ENCODE data around the gene ZNF614. TPM values are rescaled to one million over a fixed set of nuclear protein-coding genes. Genes with fewer than 3 reads are reported as not detected.

The ZNF614 gene
- polyA plus RNA-seq, 2 of the 4 experiments (the other 2 are of a cell fraction), result 3.6 to 10.0 TPM

GRCh38 chr19:52039169-52039568 lies 11.0 kb upstream of the ZNF614 start:
- WGBS (ENCODE audit: missing lambda C conversion rate), result 84% methylated on average over 4 of the region's 4 CpGs
- H3K27ac ChIP-seq, result no peak overlapping the region
- ChIA-PET POLR2A (no interaction called here), CTCF (no interaction called here)
- H3K9me3 ChIP-seq, result peaks cover 88% of the 10 kb centered on the region
- TF ChIP-seq TP53 (CRISPR knock-in tag; IDR thresholded peaks at IDR 0.05) (no peak), RNF2 (IDR thresholded peaks at IDR 0.05; ENCODE audit: borderline replicate concordance, low read depth) (no peak), FOXS1 (CRISPR knock-in tag; IDR thresholded peaks at IDR 0.05) (no peak), CHD2 (IDR thresholded peaks at IDR 0.05; ENCODE audit: low read length, partially characterized antibody) (no peak), EHF (CRISPR knock-in tag; IDR thresholded peaks at IDR 0.05) (no peak), HOXA7 (CRISPR knock-in tag; IDR thresholded peaks at IDR 0.05) (no peak), ZSCAN20 (CRISPR knock-in tag; IDR thresholded peaks at IDR 0.05) (no peak), BCL3 (IDR thresholded peaks at IDR 0.05) (no peak), SMC3 (IDR thresholded peaks at IDR 0.05) (no peak), CBX8 (IDR thresholded peaks at IDR 0.05) (no peak), HOXB5 (CRISPR knock-in tag; IDR thresholded peaks at IDR 0.05) (no peak), FOSB (CRISPR knock-in tag; IDR thresholded peaks at IDR 0.05) (no peak), ESRRA (IDR thresholded peaks at IDR 0.05; ENCODE audit: borderline replicate concordance, low read length) (no peak), ATOH8 (CRISPR knock-in tag; IDR thresholded peaks at IDR 0.05; ENCODE audit: low read depth) (no peak)
- TF ChIP-seq, protein P1, sequence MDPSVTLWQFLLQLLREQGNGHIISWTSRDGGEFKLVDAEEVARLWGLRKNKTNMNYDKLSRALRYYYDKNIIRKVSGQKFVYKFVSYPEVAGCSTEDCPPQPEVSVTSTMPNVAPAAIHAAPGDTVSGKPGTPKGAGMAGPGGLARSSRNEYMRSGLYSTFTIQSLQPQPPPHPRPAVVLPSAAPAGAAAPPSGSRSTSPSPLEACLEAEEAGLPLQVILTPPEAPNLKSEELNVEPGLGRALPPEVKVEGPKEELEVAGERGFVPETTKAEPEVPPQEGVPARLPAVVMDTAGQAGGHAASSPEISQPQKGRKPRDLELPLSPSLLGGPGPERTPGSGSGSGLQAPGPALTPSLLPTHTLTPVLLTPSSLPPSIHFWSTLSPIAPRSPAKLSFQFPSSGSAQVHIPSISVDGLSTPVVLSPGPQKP (IDR thresholded peaks at IDR 0.05; ENCODE audit: low read depth, low read length), result no peak
- DNase-seq (ENCODE audit: low read depth in 1 of 2, low spot score in 1 of 2) (no peak), FAIRE-seq (no peak), ATAC-seq (no peak)
- no peak overlapping the region for H3K4me2 ChIP-seq
- no peak overlapping the region for H3K4me3 ChIP-seq
- H3K4me1 ChIP-seq, result no peaks in the 10 kb centered on the region

GRCh38 chr19:52034051-52034728 lies 6.0 kb upstream of the ZNF614 start:
- 91% methylated on average over 12 of the region's 12 CpGs for WGBS (ENCODE audit: missing lambda C conversion rate)
- FAIRE-seq, result no peak
- ChIA-PET POLR2A (no interaction called here), CTCF (no interaction called here)
- peaks cover 100% of the 10 kb centered on the region for H3K9me3 ChIP-seq
- no peaks in the 10 kb centered on the region for H3K4me1 ChIP-seq
- TF ChIP-seq GATA3 (IDR thresholded peaks at IDR 0.05; ENCODE audit: borderline replicate concordance) (peak; percentile 40; the same call in 1 of the 2 replicates), HEYL (CRISPR knock-in tag; IDR thresholded peaks at IDR 0.05) (no peak), POLR2A (IDR thresholded peaks at IDR 0.05; ENCODE audit: low read length) (no peak), ZSCAN20 (CRISPR knock-in tag; IDR thresholded peaks at IDR 0.05) (no peak), ESRRA (IDR thresholded peaks at IDR 0.05; ENCODE audit: borderline replicate concordance, low read length) (no peak)
- TF ChIP-seq, protein P2, sequence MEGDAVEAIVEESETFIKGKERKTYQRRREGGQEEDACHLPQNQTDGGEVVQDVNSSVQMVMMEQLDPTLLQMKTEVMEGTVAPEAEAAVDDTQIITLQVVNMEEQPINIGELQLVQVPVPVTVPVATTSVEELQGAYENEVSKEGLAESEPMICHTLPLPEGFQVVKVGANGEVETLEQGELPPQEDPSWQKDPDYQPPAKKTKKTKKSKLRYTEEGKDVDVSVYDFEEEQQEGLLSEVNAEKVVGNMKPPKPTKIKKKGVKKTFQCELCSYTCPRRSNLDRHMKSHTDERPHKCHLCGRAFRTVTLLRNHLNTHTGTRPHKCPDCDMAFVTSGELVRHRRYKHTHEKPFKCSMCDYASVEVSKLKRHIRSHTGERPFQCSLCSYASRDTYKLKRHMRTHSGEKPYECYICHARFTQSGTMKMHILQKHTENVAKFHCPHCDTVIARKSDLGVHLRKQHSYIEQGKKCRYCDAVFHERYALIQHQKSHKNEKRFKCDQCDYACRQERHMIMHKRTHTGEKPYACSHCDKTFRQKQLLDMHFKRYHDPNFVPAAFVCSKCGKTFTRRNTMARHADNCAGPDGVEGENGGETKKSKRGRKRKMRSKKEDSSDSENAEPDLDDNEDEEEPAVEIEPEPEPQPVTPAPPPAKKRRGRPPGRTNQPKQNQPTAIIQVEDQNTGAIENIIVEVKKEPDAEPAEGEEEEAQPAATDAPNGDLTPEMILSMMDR (IDR thresholded peaks at IDR 0.05), result no peak
- H3K4me2 ChIP-seq, result no peak overlapping the region
- no peak overlapping the region for H3K4me3 ChIP-seq
- DNase-seq (ENCODE audit: low read depth in 1 of 2, low spot score in 1 of 2), result peak in 1 of 2 experiments; percentile 44
- H3K27ac ChIP-seq, result no peak overlapping the region
- no peak for ATAC-seq
